Brain microvascular endothelial cell (primary cell): ENCODE measurements around the gene SNX18.

Experiments used
- DNase-seq: peaks from one replicate; pipeline ENCODE4 v3.0.0-alpha.2; 2020
- H3K27ac ChIP-seq: fragments of 250-450 bp; sonication (Bioruptor Pico); 2 replicates; pipeline ENCODE4 v1.5.1; 2020; ENCODE audit warnings: mild to moderate bottlenecking, moderate library complexity
- H3K27me3 ChIP-seq: fragments of 250-450 bp; sonication (Bioruptor Pico); replicated peaks from 2 replicates; pipeline ENCODE4 v1.5.1; 2020; ENCODE audit warnings: mild to moderate bottlenecking
- H3K36me3 ChIP-seq: fragments of 250-450 bp; sonication (Bioruptor Pico); replicated peaks from 2 replicates; pipeline ENCODE4 v1.5.1; 2020; ENCODE audit warnings: mild to moderate bottlenecking
- H3K4me3 ChIP-seq: 2 replicates; pipeline ENCODE4 v1.5.1; 2011; ENCODE audit warnings: low read depth, mild to moderate bottlenecking, control low read depth, low read length, moderate library complexity
- CTCF ChIP-seq: IDR thresholded peaks from 2 replicates; pipeline ENCODE4 v1.5.1; 2011; ENCODE audit warnings: low read depth, mild to moderate bottlenecking, moderate library complexity, low read length, control low read depth, inconsistent platforms; ENCODE audit errors: missing control alignments
- in situ Hi-C: cut with HindIII; loops from 2 replicates; pipeline ENCODE4 v1.10.0; 2017; ENCODE audit warnings: low sequenced_read_pairs, low pct_ligation_motif_present

Gene SNX18

GRCh38 chr5:54558362-54558761 is 40.8 kb downstream of the SNX18 start:
- Histone ChIP-seq H3K27me3 (no peaks in the 10 kb centered on the region), H3K27ac (no peak overlapping the region), H3K4me3 (no peak overlapping the region), H3K36me3 (no peaks in the 10 kb centered on the region)
- DNase-seq: no peak
- TF ChIP-seq CTCF: no peak
- in situ Hi-C loops: no loop called here

GRCh38 chr5:54561651-54562050 is 44.1 kb downstream of the SNX18 start:
- H3K36me3 ChIP-seq: no peaks in the 10 kb centered on the region
- in situ Hi-C loops: no loop called here
- DNase-seq: no peak
- H3K27me3 ChIP-seq: no peaks in the 10 kb centered on the region
- no peak for TF ChIP-seq CTCF
- H3K4me3 ChIP-seq: no peak overlapping the region
- no peak overlapping the region for H3K27ac ChIP-seq

GRCh38 chr5:54563083-54563761 is 45.7 kb downstream of the SNX18 start:
- Histone ChIP-seq H3K36me3 (no peaks in the 10 kb centered on the region), H3K4me3 (no peak overlapping the region), H3K27ac (no peak overlapping the region), H3K27me3 (no peaks in the 10 kb centered on the region)
- DNase-seq: no peak
- TF ChIP-seq CTCF: no peak
- in situ Hi-C loops: no loop called here

GRCh38 chr5:54567996-54568395 is 50.4 kb downstream of the SNX18 start:
- H3K27ac ChIP-seq: no peak overlapping the region

GRCh38 chr5:54570916-54571315 is 53.4 kb downstream of the SNX18 start:
- H3K27ac ChIP-seq: no peak overlapping the region
- in situ Hi-C loops: no loop called here
- no peaks in the 10 kb centered on the region for H3K36me3 ChIP-seq
- TF ChIP-seq CTCF: no peak
- no peak overlapping the region for H3K4me3 ChIP-seq
- no peak for DNase-seq
- no peaks in the 10 kb centered on the region for H3K27me3 ChIP-seq

More at GRCh38 chr5:54567996-54568395, 50.4 kb downstream of the SNX18 start:
- Histone ChIP-seq H3K4me3 (no peak overlapping the region), H3K36me3 (no peaks in the 10 kb centered on the region), H3K27me3 (no peaks in the 10 kb centered on the region)
- no peak for DNase-seq
- no peak for TF ChIP-seq CTCF
- in situ Hi-C loops: no loop called here

- in situ Hi-C loops: no loop called here
- Histone ChIP-seq H3K4me3 (no peak overlapping the region), H3K27ac (no peak overlapping the region), H3K36me3 (no peaks in the 10 kb centered on the region), H3K27me3 (no peaks in the 10 kb centered on the region)
- DNase-seq: no peak
- TF ChIP-seq CTCF: no peak
Observed at GRCh38 chr5:54571462-54571861, 53.9 kb downstream of the SNX18 start.
